COLO829 (cell line): Measurements from ENCODE around the gene CCDC9B.

ENCODE experiments used
- DNase-seq: peaks from one replicate; pipeline ENCODE4 v3.0.0; 2012; ENCODE audit warnings: low spot score

Gene CCDC9B

GRCh38 chr15:40340740-40341400 lies at the start of gene CCDC9B:
TSS of gene CCDC9B (minus strand) at chr15:40340939. CDS start at chr15:40340819, 120 bp downstream.
- peak; percentile 81 for DNase-seq

GRCh38 chr15:40389824-40390595 lies 49.3 kb upstream of the CCDC9B start:
- DNase-seq, result no peak

GRCh38 chr15:40388941-40389823 lies 48.4 kb upstream of the CCDC9B start:
- DNase-seq, result no peak

- DNase-seq, result no peak
Observed at GRCh38 chr15:40386480-40386879, 45.7 kb upstream of the CCDC9B start.

GRCh38 chr15:40382580-40383456 lies 42.1 kb upstream of the CCDC9B start, which contains the start of gene KNSTRN:
TSS of gene KNSTRN (plus strand) at chr15:40382721. CDS start at chr15:40382836, 115 bp downstream.
- peak; percentile 93 for DNase-seq

GRCh38 chr15:40381818-40382529 lies 41.2 kb upstream of the CCDC9B start:
- DNase-seq, result no peak

GRCh38 chr15:40380636-40381035 lies 39.9 kb upstream of the CCDC9B start:
- DNase-seq, result no peak

- DNase-seq, result peak; percentile 56
Observed at GRCh38 chr15:40379853-40380252, 39.1 kb upstream of the CCDC9B start.

- no peak for DNase-seq
Observed at GRCh38 chr15:40379374-40379773, 38.6 kb upstream of the CCDC9B start.

GRCh38 chr15:40377606-40378005 lies 36.9 kb upstream of the CCDC9B start:
- no peak for DNase-seq

GRCh38 chr15:40372981-40373380 lies 32.2 kb upstream of the CCDC9B start:
- DNase-seq, result no peak

- DNase-seq, result no peak
Observed at GRCh38 chr15:40369971-40370370, 29.2 kb upstream of the CCDC9B start.

GRCh38 chr15:40369474-40369869 lies 28.7 kb upstream of the CCDC9B start:
- no peak for DNase-seq

- DNase-seq, result no peak
Observed at GRCh38 chr15:40368719-40369473, 28.2 kb upstream of the CCDC9B start.

- peak; percentile 51 for DNase-seq
Observed at GRCh38 chr15:40367686-40368611, 27.2 kb upstream of the CCDC9B start.

GRCh38 chr15:40367371-40367685 lies 26.6 kb upstream of the CCDC9B start:
- no peak for DNase-seq

- no peak for DNase-seq
Observed at GRCh38 chr15:40366457-40367370, 26.0 kb upstream of the CCDC9B start.
